ENCODE data around the gene UPB1. TPM values are rescaled to one million over a fixed set of nuclear protein-coding genes. Genes with fewer than 3 reads are reported as not detected.

UPB1 gene
- total and polyA plus RNA-seq, 9 of the 15 experiments (the other 6 are each of a cell fraction or from before 2014, with no cell fraction given), result 0.06 to 0.11 TPM; not detected in 7

DNA sequence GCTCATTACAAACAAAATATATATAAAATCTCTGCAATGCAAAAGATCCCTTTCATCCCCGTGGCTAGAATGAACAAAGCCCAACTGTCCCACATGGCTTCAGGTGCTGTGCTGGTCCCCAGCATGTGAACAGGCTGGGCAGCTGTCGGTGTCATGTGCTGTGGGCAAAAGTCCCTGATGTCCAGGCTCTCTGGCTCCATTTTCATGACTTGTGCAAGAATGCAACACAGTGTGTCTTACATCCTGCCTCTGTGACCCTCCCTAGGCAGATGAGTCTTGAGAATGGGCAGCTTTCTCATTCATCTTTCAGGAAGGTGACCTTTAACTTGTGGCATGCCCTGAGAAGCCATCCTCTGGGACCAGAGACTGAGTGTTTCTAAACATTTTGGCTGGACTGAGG lies 45.3 kb downstream of the UPB1 start:
- H3K27me3 ChIP-seq (ENCODE audit: control insufficient read depth in 2 of 2, insufficient read depth in 2 of 2, low read length in 2 of 2), result no peaks in the 10 kb centered on the region
- no peaks in the 10 kb centered on the region for H3K9me3 ChIP-seq (replicated peaks; ENCODE audit: control insufficient read depth, insufficient read depth, low read depth, low read length)
- no peak overlapping the region for H3K4me2 ChIP-seq (ENCODE audit: insufficient read depth, low read length)
- no peaks in the 10 kb centered on the region for H3K79me2 ChIP-seq (ENCODE audit: control insufficient read depth, insufficient read depth, low read length)
- H3K27ac ChIP-seq (ENCODE audit: extremely low read depth, low read depth, low read length), result no peak overlapping the region
- H2AFZ ChIP-seq (ENCODE audit: low read depth, low read length), result no peak overlapping the region
- no peak for ATAC-seq
- intact Hi-C loops (cut with micrococcal nuclease), result no loop called here
- TF ChIP-seq KLF10 (CRISPR knock-in tag; IDR thresholded peaks at IDR 0.05), result no peak
- TF ChIP-seq FOS (IDR thresholded peaks at IDR 0.05; ENCODE audit: extremely low read depth, insufficient read length), result no peak
- TF ChIP-seq BHLHE40 (IDR thresholded peaks at IDR 0.05; ENCODE audit: low read length), result no peak
- TF ChIP-seq RNF2 (IDR thresholded peaks at IDR 0.05), result no peak
- TF ChIP-seq ZSCAN32 (CRISPR knock-in tag; IDR thresholded peaks at IDR 0.05), result no peak
- TF ChIP-seq RBM22 (IDR thresholded peaks at IDR 0.05; ENCODE audit: low read depth, low read length, poor library complexity, severe bottlenecking), result no peak
- TF ChIP-seq, protein P1, sequence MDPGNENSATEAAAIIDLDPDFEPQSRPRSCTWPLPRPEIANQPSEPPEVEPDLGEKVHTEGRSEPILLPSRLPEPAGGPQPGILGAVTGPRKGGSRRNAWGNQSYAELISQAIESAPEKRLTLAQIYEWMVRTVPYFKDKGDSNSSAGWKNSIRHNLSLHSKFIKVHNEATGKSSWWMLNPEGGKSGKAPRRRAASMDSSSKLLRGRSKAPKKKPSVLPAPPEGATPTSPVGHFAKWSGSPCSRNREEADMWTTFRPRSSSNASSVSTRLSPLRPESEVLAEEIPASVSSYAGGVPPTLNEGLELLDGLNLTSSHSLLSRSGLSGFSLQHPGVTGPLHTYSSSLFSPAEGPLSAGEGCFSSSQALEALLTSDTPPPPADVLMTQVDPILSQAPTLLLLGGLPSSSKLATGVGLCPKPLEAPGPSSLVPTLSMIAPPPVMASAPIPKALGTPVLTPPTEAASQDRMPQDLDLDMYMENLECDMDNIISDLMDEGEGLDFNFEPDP (CRISPR knock-in tag; IDR thresholded peaks at IDR 0.05), result no peak
- TF ChIP-seq STAT5A (IDR thresholded peaks at IDR 0.05; ENCODE audit: borderline replicate concordance, low read length), result no peak
- TF ChIP-seq ZNF232 (CRISPR knock-in tag; IDR thresholded peaks at IDR 0.05), result no peak
- no peak for TF ChIP-seq HOXB6 (CRISPR knock-in tag; IDR thresholded peaks at IDR 0.05; ENCODE audit: borderline replicate concordance)
- TF ChIP-seq, protein P2, sequence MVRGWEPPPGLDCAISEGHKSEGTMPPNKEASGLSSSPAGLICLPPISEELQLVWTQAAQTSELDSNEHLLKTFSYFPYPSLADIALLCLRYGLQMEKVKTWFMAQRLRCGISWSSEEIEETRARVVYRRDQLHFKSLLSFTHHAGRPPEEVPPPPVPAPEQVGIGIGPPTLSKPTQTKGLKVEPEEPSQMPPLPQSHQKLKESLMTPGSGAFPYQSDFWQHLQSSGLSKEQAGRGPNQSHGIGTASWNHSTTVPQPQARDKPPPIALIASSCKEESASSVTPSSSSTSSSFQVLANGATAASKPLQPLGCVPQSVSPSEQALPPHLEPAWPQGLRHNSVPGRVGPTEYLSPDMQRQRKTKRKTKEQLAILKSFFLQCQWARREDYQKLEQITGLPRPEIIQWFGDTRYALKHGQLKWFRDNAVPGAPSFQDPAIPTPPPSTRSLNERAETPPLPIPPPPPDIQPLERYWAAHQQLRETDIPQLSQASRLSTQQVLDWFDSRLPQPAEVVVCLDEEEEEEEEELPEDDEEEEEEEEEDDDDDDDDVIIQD (CRISPR knock-in tag; IDR thresholded peaks at IDR 0.05), result no peak
- TF ChIP-seq, protein P3, sequence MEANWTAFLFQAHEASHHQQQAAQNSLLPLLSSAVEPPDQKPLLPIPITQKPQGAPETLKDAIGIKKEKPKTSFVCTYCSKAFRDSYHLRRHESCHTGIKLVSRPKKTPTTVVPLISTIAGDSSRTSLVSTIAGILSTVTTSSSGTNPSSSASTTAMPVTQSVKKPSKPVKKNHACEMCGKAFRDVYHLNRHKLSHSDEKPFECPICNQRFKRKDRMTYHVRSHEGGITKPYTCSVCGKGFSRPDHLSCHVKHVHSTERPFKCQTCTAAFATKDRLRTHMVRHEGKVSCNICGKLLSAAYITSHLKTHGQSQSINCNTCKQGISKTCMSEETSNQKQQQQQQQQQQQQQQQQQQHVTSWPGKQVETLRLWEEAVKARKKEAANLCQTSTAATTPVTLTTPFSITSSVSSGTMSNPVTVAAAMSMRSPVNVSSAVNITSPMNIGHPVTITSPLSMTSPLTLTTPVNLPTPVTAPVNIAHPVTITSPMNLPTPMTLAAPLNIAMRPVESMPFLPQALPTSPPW (CRISPR knock-in tag; IDR thresholded peaks at IDR 0.05), result no peak
- no peak for TF ChIP-seq POLR2AphosphoS2 (IDR thresholded peaks at IDR 0.05; ENCODE audit: low read length)
- no peak for TF ChIP-seq FOXA3 (CRISPR knock-in tag; conservative IDR thresholded peaks at IDR 0.05 in 1 of 2, IDR thresholded peaks at IDR 0.05 in 1 of 2)
- TF ChIP-seq DPF2 (IDR thresholded peaks at IDR 0.05), result no peak
- TF ChIP-seq, protein P4, sequence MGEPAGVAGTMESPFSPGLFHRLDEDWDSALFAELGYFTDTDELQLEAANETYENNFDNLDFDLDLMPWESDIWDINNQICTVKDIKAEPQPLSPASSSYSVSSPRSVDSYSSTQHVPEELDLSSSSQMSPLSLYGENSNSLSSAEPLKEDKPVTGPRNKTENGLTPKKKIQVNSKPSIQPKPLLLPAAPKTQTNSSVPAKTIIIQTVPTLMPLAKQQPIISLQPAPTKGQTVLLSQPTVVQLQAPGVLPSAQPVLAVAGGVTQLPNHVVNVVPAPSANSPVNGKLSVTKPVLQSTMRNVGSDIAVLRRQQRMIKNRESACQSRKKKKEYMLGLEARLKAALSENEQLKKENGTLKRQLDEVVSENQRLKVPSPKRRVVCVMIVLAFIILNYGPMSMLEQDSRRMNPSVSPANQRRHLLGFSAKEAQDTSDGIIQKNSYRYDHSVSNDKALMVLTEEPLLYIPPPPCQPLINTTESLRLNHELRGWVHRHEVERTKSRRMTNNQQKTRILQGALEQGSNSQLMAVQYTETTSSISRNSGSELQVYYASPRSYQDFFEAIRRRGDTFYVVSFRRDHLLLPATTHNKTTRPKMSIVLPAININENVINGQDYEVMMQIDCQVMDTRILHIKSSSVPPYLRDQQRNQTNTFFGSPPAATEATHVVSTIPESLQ (CRISPR knock-in tag; IDR thresholded peaks at IDR 0.05), result no peak
- TF ChIP-seq HNRNPL (IDR thresholded peaks at IDR 0.05; ENCODE audit: low read depth, low read length), result no peak
- in situ Hi-C loops (cut with MboI), result no loop called here
- 96% methylated on average over 2 of the region's 2 CpGs for WGBS (ENCODE audit: insufficient coverage, low coverage, missing lambda C conversion rate)
- no peak for FAIRE-seq
- CTCF ChIA-PET (ENCODE audit: low intra/inter-chr PET ratio), result no interaction called here
- peaks cover 47% of the 10 kb centered on the region; the same call in 2 of the 3 replicates for H3K36me3 ChIP-seq (ENCODE audit: control insufficient read depth, insufficient read depth, low read length)
- no peak for DNase-seq (ENCODE audit: extremely low read depth in 1 of 4, low spot score in 3 of 4)
- POLR2A ChIA-PET, result interaction anchor here (1.1 to 1.8 kb wide), 3 partner anchors 9 to 14 kb away, joined by 6 to 13 read pairs (median 7); partner anchors contain the start of gene GUCD1
- no peaks in the 10 kb centered on the region for H4K20me1 ChIP-seq (replicated peaks; ENCODE audit: control insufficient read depth, insufficient read depth, low read length)
- BruUV-seq (replicated peaks), result TSS peak; percentile 52
- H3K9ac ChIP-seq (ENCODE audit: insufficient read depth in 1 of 2, low read depth in 2 of 2, low read length in 2 of 2), result no peak overlapping the region
- peaks cover 0 to 4% of the 10 kb centered on the region in 2 experiments; a peak in 1 of 5 replicates for H3K4me1 ChIP-seq (replicated peaks in 1 of 2; ENCODE audit: control insufficient read depth in 2 of 2, insufficient read depth in 2 of 2, low read length in 2 of 2)
- no peak overlapping the region for H3K4me3 ChIP-seq
- H3K9me1 ChIP-seq (ENCODE audit: control insufficient read depth, insufficient read depth, low read length), result no peaks in the 10 kb centered on the region

All from K562 (cell line).